Motor neuron (in vitro differentiated cells): ENCODE data around the gene FEV. TPM values are rescaled to one million over a fixed set of nuclear protein-coding genes. Genes with fewer than 3 reads are reported as not detected.
A peak's percentile ranks its signal among the peaks of the same experiment; 100 is the strongest.

Experiments
- ATAC-seq, 8 experiments: fragments of 200-7000 bp; cut with Tn5 transposase; replicated peaks in 6 of 8; 2 replicates each; pipeline ENCODE4 v1.8.0; 2021; ENCODE audit warnings: mild to moderate bottlenecking in 8 of 8, moderate library complexity in 8 of 8
- H3K27ac ChIP-seq, 2 donors: fragments of 250-450 bp; sonication (Bioruptor Pico); 2 replicates each; pipeline ENCODE4 v1.9.0; 2021; ENCODE audit warnings: antibody characterized with exemption in 2 of 2, mild to moderate bottlenecking in 2 of 2, moderate library complexity in 1 of 2
- H3K4me1 ChIP-seq, 2 donors: fragments of 250-450 bp; sonication (Bioruptor Pico); replicated peaks in 1 of 2; 2 replicates each; pipeline ENCODE4 v1.6.1; 2021; ENCODE audit warnings: antibody characterized with exemption in 2 of 2, mild to moderate bottlenecking in 2 of 2, moderate library complexity in 1 of 2
- H3K4me3 ChIP-seq, 5 donors: fragments of 250-450 bp; sonication (Bioruptor Pico); 2 replicates each; pipeline ENCODE4 v1.9.0; 2021; ENCODE audit warnings: antibody characterized with exemption in 5 of 5, mild to moderate bottlenecking in 5 of 5, moderate library complexity in 4 of 5
- WGBS, 10 experiments: fragments of 450-650 bp; shearing (Covaris generic); methylation state at CpG; one replicate each; pipeline ENCODE4 v1.0.0; 2022; 5-methylcytosine and 5-hydroxymethylcytosine counted together
- in situ Hi-C, 9 experiments: fragments of 400-800 bp; cut with MboI; loops; one replicate each; pipeline ENCODE4 v1.15.0; 2021; ENCODE audit warnings: low sequenced_read_pairs in 9 of 9, low pct_unique_long_range_greater_than_20kb in 2 of 9; ENCODE audit not compliant: unreplicated experiment in 9 of 9
- total RNA-seq, 8 experiments: library from RNA; unstranded; fragments of 300-600 nt; gene quantifications; 2 replicates each; pipeline versions ENCODE4 v1.2.3 to v1.2.4, GENCODE V29; 2022

The FEV gene
- total RNA-seq, 8 experiments from 2014 or later, result 0.08 to 4.6 (median 0.65) TPM; not detected in 4

GRCh38 chr2:218985325-218986091, 524 bp upstream of the FEV start:
- peak in 5 of 8 experiments; percentile 16 to 53 (median 19) for ATAC-seq
- Histone ChIP-seq H3K27ac (no peak overlapping the region), H3K4me1 (peaks cover 0 to 8% of the 10 kb centered on the region in 2 donors), H3K4me3 (peak overlapping the region in 2 of 5 donors; percentile 8 to 16)
- 0% methylated on average over 1 of the region's 49 CpGs; no CpG with 5 or more reads in 9 of the 10 experiments for WGBS, 10 experiments
- in situ Hi-C loops, result no loop called here

- no peak for ATAC-seq
- H3K4me1 ChIP-seq, result peaks cover 0 to 8% of the 10 kb centered on the region in 2 donors
- in situ Hi-C loops, result no loop called here
- 0 to 4% (median 2%) methylated on average over 2 to 13 of the region's 50 CpGs; no CpG with 5 or more reads in 4 of the 10 experiments for WGBS, 10 experiments
- peak overlapping the region in 2 of 5 donors; percentile 8 to 16 for H3K4me3 ChIP-seq
- no peak overlapping the region for H3K27ac ChIP-seq
Measured at GRCh38 chr2:218984239-218985020, 554 bp downstream of the FEV start.

GRCh38 chr2:218983934-218984238, 1.1 kb downstream of the FEV start:
- ATAC-seq, result no peak
- in situ Hi-C loops, result no loop called here
- 0 to 20% (median 0%) methylated on average over 1 to 8 of the region's 10 CpGs; no CpG with 5 or more reads in 6 of the 10 experiments for WGBS, 10 experiments
- Histone ChIP-seq H3K4me1 (peaks cover 0 to 8% of the 10 kb centered on the region in 2 donors), H3K4me3 (no peak overlapping the region), H3K27ac (no peak overlapping the region)

- in situ Hi-C loops, result no loop called here
- Histone ChIP-seq H3K4me1 (peaks cover 0 to 8% of the 10 kb centered on the region in 2 donors), H3K27ac (no peak overlapping the region), H3K4me3 (no peak overlapping the region)
- WGBS, 10 experiments, result 0 to 33% (median 6%) methylated on average over 1 to 12 of the region's 23 CpGs; no CpG with 5 or more reads in 3 of the 10 experiments
- no peak for ATAC-seq
Measured at GRCh38 chr2:218983263-218983933, 1.6 kb downstream of the FEV start.

- Histone ChIP-seq H3K4me1 (peaks cover 0 to 8% of the 10 kb centered on the region in 2 donors), H3K27ac (no peak overlapping the region), H3K4me3 (no peak overlapping the region)
- in situ Hi-C loops, result no loop called here
- ATAC-seq, result no peak
- 3 to 31% (median 14%) methylated on average over 1 to 14 of the region's 28 CpGs; no CpG with 5 or more reads in 4 of the 10 experiments for WGBS, 10 experiments
Measured at GRCh38 chr2:218982586-218983262, 2.3 kb downstream of the FEV start.

- peak overlapping the region in 4 of 5 donors; percentile 17 to 27 (median 22) for H3K4me3 ChIP-seq
- peak; percentile 8 to 73 (median 46) for ATAC-seq
- in situ Hi-C loops, result no loop called here
- H3K27ac ChIP-seq, result no peak overlapping the region
- 0 to 2% (median 1%) methylated on average over 2 to 29 of the region's 69 CpGs; no CpG with 5 or more reads in 7 of the 10 experiments for WGBS, 10 experiments
- H3K4me1 ChIP-seq, result peaks cover 0 to 8% of the 10 kb centered on the region in 2 donors
Measured at GRCh38 chr2:218981881-218982585, 3.0 kb downstream of the FEV start.

- peak in 1 of 8 experiments; percentile 1 for ATAC-seq
- H3K4me3 ChIP-seq, result peak overlapping the region in 4 of 5 donors; percentile 17 to 27 (median 22)
Measured at GRCh38 chr2:218981390-218981880, 3.5 kb downstream of the FEV start.

GRCh38 chr2:218980735-218981389, 4.1 kb downstream of the FEV start:
- Histone ChIP-seq H3K27ac (no peak overlapping the region), H3K4me3 (no peak overlapping the region), H3K4me1 (peaks cover 0 to 8% of the 10 kb centered on the region in 2 donors)
- WGBS, 10 experiments, result 0 to 20% (median 6%) methylated on average over 1 to 10 of the region's 26 CpGs; no CpG with 5 or more reads in 5 of the 10 experiments
- in situ Hi-C loops, result no loop called here
- peak in 2 of 8 experiments; percentile 3 to 11 for ATAC-seq

More at GRCh38 chr2:218981390-218981880, 3.5 kb downstream of the FEV start:
- H3K27ac ChIP-seq, result no peak overlapping the region
- in situ Hi-C loops, result no loop called here
- WGBS, 10 experiments, result 0 to 9% (median 1%) methylated on average over 2 to 15 of the region's 46 CpGs; no CpG with 5 or more reads in 6 of the 10 experiments
- peaks cover 0 to 8% of the 10 kb centered on the region in 2 donors for H3K4me1 ChIP-seq

GRCh38 chr2:218979846-218980734, 4.9 kb downstream of the FEV start:
- WGBS, 10 experiments, result 0 to 50% (median 2%) methylated on average over 1 to 21 of the region's 39 CpGs; no CpG with 5 or more reads in 2 of the 10 experiments
- peak; percentile 80 to 96 (median 89) for ATAC-seq
- H3K27ac ChIP-seq, result no peak overlapping the region
- H3K4me1 ChIP-seq, result peaks cover 0 to 8% of the 10 kb centered on the region in 2 donors
- in situ Hi-C loops, result no loop called here
- peak overlapping the region in 4 of 5 donors; percentile 5 to 24 (median 9) for H3K4me3 ChIP-seq

GRCh38 chr2:218975060-218975777, 9.8 kb downstream of the FEV start:
- H3K4me1 ChIP-seq, result no peaks in the 10 kb centered on the region
- 0 to 67% (median 21%) methylated on average over 1 to 3 of the region's 4 CpGs; no CpG with 5 or more reads in 3 of the 10 experiments for WGBS, 10 experiments
- in situ Hi-C loops, result no loop called here
- ATAC-seq, result no peak
- H3K27ac ChIP-seq, result no peak overlapping the region
- no peak overlapping the region for H3K4me3 ChIP-seq
